Uterus (tissue), 2 donors: ENCODE results near the gene SLC15A4.

Source experiments
- POLR2A ChIP-seq, 2 donors: fragments of 450-650 bp; IDR thresholded peaks; one replicate each; pipeline ENCODE4 v1.6.1; 2016; ENCODE audit warnings: antibody characterized with exemption in 2 of 2, mild to moderate bottlenecking in 1 of 2, moderate library complexity in 1 of 2
- TF ChIP-seq, protein P1 (sequence below), 4 experiments: fragments of 200-600 bp in 2 of 4; fragments of 450-650 bp in 2 of 4; sonication (generic) in 2 of 4; IDR thresholded peaks; one replicate each; pipeline ENCODE4 v1.5.1; 2016 to 2019; ENCODE audit warnings: antibody characterized with exemption in 4 of 4, mild to moderate bottlenecking in 2 of 4, moderate library complexity in 1 of 4

DNA sequence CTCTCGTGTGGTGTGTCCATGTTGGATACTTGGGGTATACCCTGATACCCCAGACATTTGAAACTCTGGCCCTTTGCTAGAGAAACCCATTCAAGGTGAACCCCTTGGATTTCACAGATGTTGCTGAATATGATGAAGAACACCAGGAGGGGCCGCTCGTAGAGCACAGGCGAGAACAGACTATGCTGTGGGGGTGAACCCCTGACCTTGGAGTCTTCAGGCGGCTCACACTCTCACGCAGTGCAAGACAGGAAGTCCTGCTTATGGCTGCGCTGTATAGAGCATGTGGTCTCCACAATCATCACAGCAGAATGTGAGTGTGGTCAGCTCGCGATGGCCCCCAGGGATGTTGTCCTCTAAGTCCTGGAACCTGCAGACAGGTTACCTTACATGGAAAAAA, 60.4 kb downstream of the SLC15A4 start:
- TF ChIP-seq, protein P1, sequence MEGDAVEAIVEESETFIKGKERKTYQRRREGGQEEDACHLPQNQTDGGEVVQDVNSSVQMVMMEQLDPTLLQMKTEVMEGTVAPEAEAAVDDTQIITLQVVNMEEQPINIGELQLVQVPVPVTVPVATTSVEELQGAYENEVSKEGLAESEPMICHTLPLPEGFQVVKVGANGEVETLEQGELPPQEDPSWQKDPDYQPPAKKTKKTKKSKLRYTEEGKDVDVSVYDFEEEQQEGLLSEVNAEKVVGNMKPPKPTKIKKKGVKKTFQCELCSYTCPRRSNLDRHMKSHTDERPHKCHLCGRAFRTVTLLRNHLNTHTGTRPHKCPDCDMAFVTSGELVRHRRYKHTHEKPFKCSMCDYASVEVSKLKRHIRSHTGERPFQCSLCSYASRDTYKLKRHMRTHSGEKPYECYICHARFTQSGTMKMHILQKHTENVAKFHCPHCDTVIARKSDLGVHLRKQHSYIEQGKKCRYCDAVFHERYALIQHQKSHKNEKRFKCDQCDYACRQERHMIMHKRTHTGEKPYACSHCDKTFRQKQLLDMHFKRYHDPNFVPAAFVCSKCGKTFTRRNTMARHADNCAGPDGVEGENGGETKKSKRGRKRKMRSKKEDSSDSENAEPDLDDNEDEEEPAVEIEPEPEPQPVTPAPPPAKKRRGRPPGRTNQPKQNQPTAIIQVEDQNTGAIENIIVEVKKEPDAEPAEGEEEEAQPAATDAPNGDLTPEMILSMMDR (IDR thresholded peaks at IDR 0.05), result no peak
- no peak for TF ChIP-seq POLR2A (IDR thresholded peaks at IDR 0.05)
